GM19463 (cell line): ENCODE measurements around the gene KIAA0753.
"Not testable (repeated sequence)": the region's sequence is repeated elsewhere in the genome, so short reads cannot be mapped to it uniquely, and the experiment has no call there.

Experiments
- ATAC-seq: cut with Tn5 transposase; IDR thresholded peaks from one replicate; pipeline ENCODE4 v1.9.1; 2021; ENCODE audit warnings: mild to moderate bottlenecking, moderate library complexity; ENCODE audit not compliant: unreplicated experiment

KIAA0753 gene

GRCh38 chr17:6668727-6669425 lies 28.4 kb upstream of the KIAA0753 start:
- ATAC-seq: no peak

GRCh38 chr17:6668219-6668618 lies 27.7 kb upstream of the KIAA0753 start:
- ATAC-seq: no peak

GRCh38 chr17:6667516-6667915 lies 27.0 kb upstream of the KIAA0753 start:
- no peak for ATAC-seq

GRCh38 chr17:6666557-6666956 lies 26.0 kb upstream of the KIAA0753 start:
- no peak for ATAC-seq

- ATAC-seq: no peak
Measured at GRCh38 chr17:6666077-6666521, 25.6 kb upstream of the KIAA0753 start.

- ATAC-seq: not testable (repeated sequence)
Measured at GRCh38 chr17:6663200-6663599, 22.7 kb upstream of the KIAA0753 start.

- ATAC-seq: no peak
Measured at GRCh38 chr17:6661464-6661848, 20.9 kb upstream of the KIAA0753 start.

GRCh38 chr17:6660805-6661463 lies 20.4 kb upstream of the KIAA0753 start:
- peak; percentile 80 for ATAC-seq

GRCh38 chr17:6660101-6660500 lies 19.6 kb upstream of the KIAA0753 start:
- ATAC-seq: no peak

GRCh38 chr17:6658411-6658810 lies 17.9 kb upstream of the KIAA0753 start:
- ATAC-seq: not testable (repeated sequence)

- ATAC-seq: no peak
Measured at GRCh38 chr17:6657633-6658287, 17.2 kb upstream of the KIAA0753 start.

GRCh38 chr17:6656797-6657632 lies 16.5 kb upstream of the KIAA0753 start:
- not testable (repeated sequence) for ATAC-seq

GRCh38 chr17:6655732-6656361 lies 15.3 kb upstream of the KIAA0753 start:
- not testable (repeated sequence) for ATAC-seq

GRCh38 chr17:6654841-6655731 lies 14.6 kb upstream of the KIAA0753 start:
- ATAC-seq: no peak

GRCh38 chr17:6651919-6652452 lies 11.5 kb upstream of the KIAA0753 start:
- no peak for ATAC-seq

GRCh38 chr17:6651354-6651918 lies 10.9 kb upstream of the KIAA0753 start, which contains the start of the genes C17orf100 and MED31:
Gene C17orf100 (plus strand): TSS chr17:6651762. CDS start chr17:6651914, 152 bp downstream.
Gene MED31 (minus strand): TSS chr17:6651605. CDS start chr17:6651528, 77 bp downstream.
- peak; percentile 92 for ATAC-seq

GRCh38 chr17:6648181-6648580 lies 7.7 kb upstream of the KIAA0753 start:
- ATAC-seq: no peak

GRCh38 chr17:6643451-6644125 lies 3.1 kb upstream of the KIAA0753 start:
- ATAC-seq: no peak
